DOHH2 (cell line): Measurements from ENCODE around the gene EIF1AD.

ENCODE experiments used
- H3F3A ChIP-seq: fragments of 200-600 bp; sonication (generic), shearing (Covaris generic); 2 replicates; pipeline ENCODE4 v1.6.0; 2016; ENCODE audit warnings: antibody characterized with exemption, mild to moderate bottlenecking; ENCODE audit not compliant: control insufficient read depth, insufficient read depth
- H3K27ac ChIP-seq: fragments of 200-600 bp; sonication (generic); 2 replicates; pipeline ENCODE4 v1.5.1; 2014; ENCODE audit warnings: low read depth, mild to moderate bottlenecking, low read length, moderate library complexity
- H3K27me3 ChIP-seq: fragments of 200-600 bp; sonication (generic); 2 replicates; pipeline ENCODE4 v1.6.1; 2014; ENCODE audit warnings: mild to moderate bottlenecking, low read length, mixed read lengths; ENCODE audit not compliant: control insufficient read depth
- H3K36me3 ChIP-seq: fragments of 200-600 bp; sonication (generic); 2 replicates; pipeline ENCODE4 v1.6.1; 2014; ENCODE audit warnings: mild to moderate bottlenecking, low read length, moderate library complexity, mixed read lengths; ENCODE audit not compliant: control insufficient read depth
- H3K4me1 ChIP-seq: fragments of 200-600 bp; sonication (generic); 2 replicates; pipeline ENCODE4 v1.6.1; 2014; ENCODE audit warnings: mild to moderate bottlenecking, low read length, mixed read lengths; ENCODE audit not compliant: control insufficient read depth
- H3K4me2 ChIP-seq: fragments of 200-600 bp; sonication (generic); 2 replicates; pipeline ENCODE4 v1.6.0; 2014; ENCODE audit warnings: mild to moderate bottlenecking, low read length, moderate library complexity
- H3K4me3 ChIP-seq: fragments of 200-600 bp; sonication (generic); 2 replicates; pipeline ENCODE4 v1.5.1; 2014; ENCODE audit warnings: mild to moderate bottlenecking, low read length, mixed read lengths
- H3K79me2 ChIP-seq: fragments of 200-600 bp; sonication (generic); 2 replicates; pipeline ENCODE4 v1.6.1; 2014; ENCODE audit warnings: mild to moderate bottlenecking, low read length, mixed read lengths; ENCODE audit not compliant: control insufficient read depth
- H3K9me2 ChIP-seq: fragments of 200-600 bp; sonication (generic); replicated peaks from 2 replicates; pipeline ENCODE4 v1.6.1; 2014; ENCODE audit warnings: mild to moderate bottlenecking, low read length, mixed read lengths; ENCODE audit not compliant: control insufficient read depth
- H3K9me3 ChIP-seq: fragments of 200-600 bp; sonication (generic); 2 replicates; pipeline ENCODE4 v1.6.1; 2014; ENCODE audit warnings: antibody characterized with exemption, low read length, mixed read lengths; ENCODE audit not compliant: control insufficient read depth, insufficient read depth
- H4K20me1 ChIP-seq: fragments of 200-600 bp; sonication (generic); 2 replicates; pipeline ENCODE4 v1.6.0; 2014; ENCODE audit warnings: low read depth, mild to moderate bottlenecking, antibody characterized with exemption, low read length, moderate library complexity; ENCODE audit not compliant: control insufficient read depth, insufficient read depth
- CTCF ChIP-seq: fragments of 200-600 bp; sonication (generic); IDR thresholded peaks from one replicate; pipeline ENCODE4 v1.5.1; 2014; ENCODE audit warnings: antibody characterized with exemption, mild to moderate bottlenecking, low read depth, low read length; ENCODE audit not compliant: poor library complexity, severe bottlenecking
- EZH2phosphoT487 ChIP-seq: fragments of 200-600 bp; sonication (generic); IDR thresholded peaks from 2 replicates; pipeline ENCODE4 v1.6.1; 2017; ENCODE audit warnings: borderline replicate concordance, mild to moderate bottlenecking, antibody characterized with exemption, low read length, moderate library complexity, mixed read lengths

The EIF1AD gene

GRCh38 chr11:65982824-65983588 lies 19.0 kb downstream of the EIF1AD start:
- no peak for TF ChIP-seq EZH2phosphoT487
- Histone ChIP-seq H3K27me3 (no peaks in the 10 kb centered on the region), H4K20me1 (no peaks in the 10 kb centered on the region)

GRCh38 chr11:65981972-65982823 lies 19.8 kb downstream of the EIF1AD start:
- H3K4me3 ChIP-seq, result no peak overlapping the region
- H3K4me2 ChIP-seq, result no peak overlapping the region
- H3K79me2 ChIP-seq, result no peaks in the 10 kb centered on the region
- H3K27ac ChIP-seq, result no peak overlapping the region
- no peaks in the 10 kb centered on the region for H4K20me1 ChIP-seq
- peaks cover 17% of the 10 kb centered on the region for H3K36me3 ChIP-seq
- 0 out of 2 replicates have a peak, but pooled peaks cover 2% of the 10 kb centered on the region for H3F3A ChIP-seq
- H3K9me2 ChIP-seq, result no peaks in the 10 kb centered on the region
- H3K27me3 ChIP-seq, result no peaks in the 10 kb centered on the region
- no peaks in the 10 kb centered on the region for H3K9me3 ChIP-seq
- H3K4me1 ChIP-seq, result no peaks in the 10 kb centered on the region
- TF ChIP-seq CTCF (no peak), EZH2phosphoT487 (no peak)

More at GRCh38 chr11:65982824-65983588, 19.0 kb downstream of the EIF1AD start:
- H3K4me1 ChIP-seq, result no peaks in the 10 kb centered on the region
- no peak overlapping the region for H3K4me2 ChIP-seq
- no peak overlapping the region for H3K4me3 ChIP-seq
- H3K36me3 ChIP-seq, result peaks cover 12% of the 10 kb centered on the region; the same call in 1 of the 2 replicates
- no peaks in the 10 kb centered on the region for H3K9me2 ChIP-seq
- 0 out of 2 replicates have a peak, but pooled peaks cover 2% of the 10 kb centered on the region for H3F3A ChIP-seq
- H3K79me2 ChIP-seq, result no peaks in the 10 kb centered on the region
- H3K27ac ChIP-seq, result no peak overlapping the region
- no peaks in the 10 kb centered on the region for H3K9me3 ChIP-seq

GRCh38 chr11:65981101-65981740 lies 20.7 kb downstream of the EIF1AD start:
- H3K4me1 ChIP-seq, result no peaks in the 10 kb centered on the region
- H3K36me3 ChIP-seq, result peaks cover 23% of the 10 kb centered on the region
- no peaks in the 10 kb centered on the region for H3K79me2 ChIP-seq
- TF ChIP-seq CTCF (no peak), EZH2phosphoT487 (no peak)
- H3K9me2 ChIP-seq, result no peaks in the 10 kb centered on the region
- 0 out of 2 replicates have a peak, but pooled peaks cover 2% of the 10 kb centered on the region for H3F3A ChIP-seq
- no peaks in the 10 kb centered on the region for H3K27me3 ChIP-seq
- H3K27ac ChIP-seq, result no peak overlapping the region
- no peaks in the 10 kb centered on the region for H3K9me3 ChIP-seq
- H3K4me3 ChIP-seq, result no peak overlapping the region
- H4K20me1 ChIP-seq, result no peaks in the 10 kb centered on the region; the same call in 1 of the 2 replicates
- H3K4me2 ChIP-seq, result no peak overlapping the region
